Mucosa of rectum (tissue), 2 donors: ENCODE data around the gene NEUROG1.

ENCODE experiments used
- H3K27ac ChIP-seq, 2 donors: one replicate each; pipeline ENCODE4 v1.7.0; 2013; ENCODE audit warnings: inconsistent platforms in 2 of 2, low read depth in 2 of 2, low read length in 2 of 2
- H3K27me3 ChIP-seq, 2 donors: one replicate each; pipeline ENCODE4 v1.7.0; 2013; ENCODE audit warnings: low read length in 2 of 2; ENCODE audit not compliant: control insufficient read depth in 2 of 2, insufficient read depth in 2 of 2
- H3K36me3 ChIP-seq, 2 donors: one replicate each; pipeline ENCODE4 v1.7.0; 2013; ENCODE audit warnings: low read length in 2 of 2; ENCODE audit not compliant: control insufficient read depth in 2 of 2, insufficient read depth in 2 of 2
- H3K4me1 ChIP-seq, 2 donors: one replicate each; pipeline ENCODE4 v1.7.0; 2013; ENCODE audit warnings: low read length in 2 of 2, mild to moderate bottlenecking in 1 of 2; ENCODE audit not compliant: control insufficient read depth in 2 of 2, insufficient read depth in 2 of 2
- H3K4me3 ChIP-seq, 2 donors: one replicate each; pipeline ENCODE4 v1.7.0; 2013; ENCODE audit warnings: low read length in 2 of 2
- H3K9ac ChIP-seq, 2 donors: one replicate each; pipeline ENCODE4 v1.7.0; 2013; ENCODE audit warnings: low read length in 2 of 2, low read depth in 1 of 2, mild to moderate bottlenecking in 1 of 2
- H3K9me3 ChIP-seq, 2 donors: one replicate each; pipeline ENCODE4 v1.7.0; 2013; ENCODE audit warnings: low read length in 2 of 2; ENCODE audit not compliant: control insufficient read depth in 2 of 2
- donor health status: healthy.
- donor health status: Normal muscosa, but diverticular disease.

NEUROG1 gene

GRCh38 chr5:135571902-135572301 lies 36.1 kb upstream of the NEUROG1 start:
- Histone ChIP-seq H3K9me3 (no peaks in the 10 kb centered on the region), H3K4me3 (no peak overlapping the region), H3K9ac (no peak overlapping the region), H3K36me3 (no peaks in the 10 kb centered on the region), H3K27ac (no peak overlapping the region), H3K4me1 (no peaks in the 10 kb centered on the region), H3K27me3 (peaks cover 0 to 2% of the 10 kb centered on the region in 2 donors)

GRCh38 chr5:135571066-135571609 lies 35.4 kb upstream of the NEUROG1 start:
- no peaks in the 10 kb centered on the region for H3K36me3 ChIP-seq
- no peaks in the 10 kb centered on the region for H3K9me3 ChIP-seq
- no peak overlapping the region for H3K4me3 ChIP-seq
- H3K27ac ChIP-seq, result no peak overlapping the region
- H3K9ac ChIP-seq, result no peak overlapping the region
- no peaks in the 10 kb centered on the region for H3K27me3 ChIP-seq
- H3K4me1 ChIP-seq, result no peaks in the 10 kb centered on the region

GRCh38 chr5:135570453-135570764 lies 34.6 kb upstream of the NEUROG1 start:
- Histone ChIP-seq H3K27me3 (no peaks in the 10 kb centered on the region), H3K4me1 (no peaks in the 10 kb centered on the region), H3K27ac (no peak overlapping the region), H3K9me3 (no peaks in the 10 kb centered on the region), H3K4me3 (no peak overlapping the region), H3K36me3 (no peaks in the 10 kb centered on the region), H3K9ac (no peak overlapping the region)

- Histone ChIP-seq H3K27me3 (no peaks in the 10 kb centered on the region), H3K36me3 (no peaks in the 10 kb centered on the region), H3K4me3 (no peak overlapping the region), H3K27ac (no peak overlapping the region), H3K4me1 (no peaks in the 10 kb centered on the region), H3K9me3 (no peaks in the 10 kb centered on the region), H3K9ac (no peak overlapping the region)
These were observed 34.1 kb upstream of the NEUROG1 start for GRCh38 chr5:135569755-135570452.

- Histone ChIP-seq H3K4me1 (no peaks in the 10 kb centered on the region), H3K9ac (no peak overlapping the region), H3K4me3 (no peak overlapping the region), H3K27ac (no peak overlapping the region), H3K27me3 (no peaks in the 10 kb centered on the region), H3K36me3 (no peaks in the 10 kb centered on the region), H3K9me3 (no peaks in the 10 kb centered on the region)
These were observed 33.2 kb upstream of the NEUROG1 start for GRCh38 chr5:135568923-135569360.

- Histone ChIP-seq H3K4me1 (no peaks in the 10 kb centered on the region), H3K27ac (no peak overlapping the region), H3K4me3 (no peak overlapping the region), H3K27me3 (no peaks in the 10 kb centered on the region), H3K9ac (no peak overlapping the region), H3K9me3 (no peaks in the 10 kb centered on the region), H3K36me3 (no peaks in the 10 kb centered on the region)
These were observed 32.5 kb upstream of the NEUROG1 start for GRCh38 chr5:135568246-135568645.

- H3K27me3 ChIP-seq, result no peaks in the 10 kb centered on the region
- no peak overlapping the region for H3K9ac ChIP-seq
- H3K27ac ChIP-seq, result no peak overlapping the region
- H3K36me3 ChIP-seq, result no peaks in the 10 kb centered on the region
- H3K4me1 ChIP-seq, result no peaks in the 10 kb centered on the region
- no peak overlapping the region for H3K4me3 ChIP-seq
- no peaks in the 10 kb centered on the region for H3K9me3 ChIP-seq
These were observed 31.9 kb upstream of the NEUROG1 start for GRCh38 chr5:135567661-135568060.

GRCh38 chr5:135566422-135567400 lies 30.9 kb upstream of the NEUROG1 start:
- Histone ChIP-seq H3K27ac (no peak overlapping the region), H3K27me3 (no peaks in the 10 kb centered on the region), H3K4me1 (no peaks in the 10 kb centered on the region), H3K9me3 (no peaks in the 10 kb centered on the region), H3K9ac (no peak overlapping the region), H3K36me3 (no peaks in the 10 kb centered on the region), H3K4me3 (no peak overlapping the region)

GRCh38 chr5:135565725-135566421 lies 30.1 kb upstream of the NEUROG1 start:
- Histone ChIP-seq H3K36me3 (no peaks in the 10 kb centered on the region), H3K27me3 (no peaks in the 10 kb centered on the region), H3K4me1 (no peaks in the 10 kb centered on the region)

GRCh38 chr5:135565266-135565665 lies 29.5 kb upstream of the NEUROG1 start:
- H3K27me3 ChIP-seq, result no peaks in the 10 kb centered on the region
- no peaks in the 10 kb centered on the region for H3K4me1 ChIP-seq
- H3K27ac ChIP-seq, result no peak overlapping the region
- no peaks in the 10 kb centered on the region for H3K9me3 ChIP-seq
- H3K9ac ChIP-seq, result no peak overlapping the region
- H3K4me3 ChIP-seq, result no peak overlapping the region
- H3K36me3 ChIP-seq, result no peaks in the 10 kb centered on the region

More at GRCh38 chr5:135565725-135566421, 30.1 kb upstream of the NEUROG1 start:
- Histone ChIP-seq H3K9me3 (no peaks in the 10 kb centered on the region), H3K27ac (no peak overlapping the region), H3K4me3 (no peak overlapping the region), H3K9ac (no peak overlapping the region)
